Sigmoid colon (tissue), 7 donors: ENCODE data around the gene ATXN1. TPM values are rescaled to one million over a fixed set of nuclear protein-coding genes. Genes with fewer than 3 reads are reported as not detected.
A peak's percentile ranks its signal among the peaks of the same experiment; 100 is the strongest.

Experiments used
- DNase-seq: peaks from one replicate; pipeline ENCODE4 v3.0.0-alpha.2; 2019
- H3K27ac ChIP-seq, 4 donors: fragments of 200-600 bp; sonication (generic); one replicate each; pipeline ENCODE4 v1.5.1; 2016 to 2019; ENCODE audit warnings: mild to moderate bottlenecking in 1 of 4
- H3K27me3 ChIP-seq, 3 donors: fragments of 200-600 bp; sonication (generic); one replicate each; pipeline ENCODE4 v1.5.1; 2019; ENCODE audit warnings: mild to moderate bottlenecking in 1 of 3
- H3K36me3 ChIP-seq, 4 donors: fragments of 200-600 bp; sonication (generic); one replicate each; pipeline ENCODE4 v1.5.1; 2016 to 2019
- H3K4me1 ChIP-seq, 4 donors: fragments of 200-600 bp; sonication (generic); one replicate each; pipeline ENCODE4 v1.5.1; 2017 to 2019
- H3K4me3 ChIP-seq, 4 donors: fragments of 200-600 bp; sonication (generic); one replicate each; pipeline ENCODE4 v1.5.1; 2017 to 2019; ENCODE audit warnings: mild to moderate bottlenecking in 2 of 4, moderate library complexity in 1 of 4
- H3K9me3 ChIP-seq, 4 donors: fragments of 200-600 bp in 3 of 4; sonication (generic) in 3 of 4; one replicate each; pipeline versions ENCODE4 v1.5.1 to v1.6.1; 2013 to 2019
- EP300 ChIP-seq, 4 donors: sonication (generic); formaldehyde crosslinking; IDR thresholded peaks; one replicate each; pipeline ENCODE4 v1.6.1; 2017; ENCODE audit warnings: antibody characterized with exemption in 4 of 4
- POLR2A ChIP-seq, 2 donors: fragments of 450-650 bp; IDR thresholded peaks; one replicate each; pipeline ENCODE4 v1.6.1; 2016; ENCODE audit warnings: antibody characterized with exemption in 2 of 2, mild to moderate bottlenecking in 2 of 2, moderate library complexity in 2 of 2
- POLR2AphosphoS5 ChIP-seq, 4 donors: sonication (generic); formaldehyde crosslinking; IDR thresholded peaks; one replicate each; pipeline ENCODE4 v1.6.1; 2017; ENCODE audit warnings: antibody characterized with exemption in 4 of 4
- WGBS, 2 donors: extraction: QIAGEN DNeasy Blood & Tissue Kit; methylation state at CpG; one replicate each; pipeline ENCODE4 v1.1.7; 2013; 5-methylcytosine and 5-hydroxymethylcytosine counted together
- intact Hi-C: fragments of 100-400 bp; cut with DNase I; formaldehyde crosslinking; loops from one replicate; pipeline ENCODE4 v1.15.1; 2023
- polyA plus RNA-seq, 3 donors: library from polyadenylated mRNA; stranded (reverse); fragments of 200-250 nt; gene quantifications; one replicate each; pipeline ENCODE4 v1.2.3, GENCODE V29; 2013
- total RNA-seq, 4 donors: library from RNA; depleted of rRNA; stranded (reverse); fragments of >200 nt; gene quantifications; one replicate each; pipeline ENCODE4 v1.1.0, GENCODE V29; 2016
- TF ChIP-seq, protein P1 (sequence below), 4 experiments: fragments of 450-650 bp in 3 of 4; fragments of 200-600 bp in 1 of 4; IDR thresholded peaks; one replicate each; pipeline ENCODE4 v1.5.1; 2016 to 2019; ENCODE audit warnings: antibody characterized with exemption in 4 of 4, mild to moderate bottlenecking in 3 of 4, moderate library complexity in 2 of 4
- donor health status: healthy with polysubstance abuse.
- donor health status: Bipolar disorder and iron deficiency.
- donor health status: healthy.

The ATXN1 gene
- total and polyA plus RNA-seq, 7 donors: 4.8 to 95.3 (median 37.7) TPM

DNA sequence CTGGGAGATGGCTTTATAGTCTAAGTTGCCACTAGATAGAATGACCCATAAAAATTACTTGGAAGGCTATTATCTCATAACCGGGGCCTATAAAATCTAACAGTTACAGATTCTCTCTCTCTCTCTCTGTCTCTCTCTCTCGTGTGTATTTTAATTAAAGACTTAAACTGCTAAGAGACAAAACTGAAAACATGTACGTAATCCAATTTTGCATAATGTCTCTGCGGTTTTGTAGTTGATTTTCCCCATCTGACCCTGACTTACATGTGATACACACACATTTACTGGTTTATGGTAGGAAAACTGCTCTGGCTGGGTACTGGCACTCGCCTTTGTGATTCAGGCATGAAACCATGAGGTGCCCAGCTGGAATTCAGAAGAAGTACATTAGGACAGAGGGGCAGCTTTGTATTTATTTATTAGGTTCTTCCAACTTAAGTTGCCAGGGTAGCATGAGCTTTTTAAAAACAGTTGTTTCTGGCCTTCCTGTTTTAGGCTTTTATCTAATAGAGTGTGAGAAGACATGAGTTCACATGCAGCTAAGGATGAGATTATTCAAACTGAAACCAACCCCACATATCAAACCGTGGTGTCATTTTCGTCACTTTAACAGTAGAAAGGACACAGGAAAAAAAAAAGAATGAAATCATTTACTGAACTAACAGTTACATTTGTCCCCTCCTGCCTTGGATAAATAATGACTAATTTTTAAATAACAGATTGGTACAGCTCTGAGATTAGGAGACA lies 340.4 kb downstream of the ATXN1 start:
- Histone ChIP-seq H3K36me3 (no peaks in the 10 kb centered on the region), H3K27ac (peak overlapping the region in 2 of 4 donors; percentile 41 to 67), H3K9me3 (no peaks in the 10 kb centered on the region), H3K4me3 (no peak overlapping the region), H3K27me3 (no peaks in the 10 kb centered on the region), H3K4me1 (peaks cover 0 to 30% (median 23%) of the 10 kb centered on the region in 4 donors)
- intact Hi-C loops: no loop called here
- no peak for TF ChIP-seq POLR2AphosphoS5 (IDR thresholded peaks at IDR 0.05)
- TF ChIP-seq, protein P1, sequence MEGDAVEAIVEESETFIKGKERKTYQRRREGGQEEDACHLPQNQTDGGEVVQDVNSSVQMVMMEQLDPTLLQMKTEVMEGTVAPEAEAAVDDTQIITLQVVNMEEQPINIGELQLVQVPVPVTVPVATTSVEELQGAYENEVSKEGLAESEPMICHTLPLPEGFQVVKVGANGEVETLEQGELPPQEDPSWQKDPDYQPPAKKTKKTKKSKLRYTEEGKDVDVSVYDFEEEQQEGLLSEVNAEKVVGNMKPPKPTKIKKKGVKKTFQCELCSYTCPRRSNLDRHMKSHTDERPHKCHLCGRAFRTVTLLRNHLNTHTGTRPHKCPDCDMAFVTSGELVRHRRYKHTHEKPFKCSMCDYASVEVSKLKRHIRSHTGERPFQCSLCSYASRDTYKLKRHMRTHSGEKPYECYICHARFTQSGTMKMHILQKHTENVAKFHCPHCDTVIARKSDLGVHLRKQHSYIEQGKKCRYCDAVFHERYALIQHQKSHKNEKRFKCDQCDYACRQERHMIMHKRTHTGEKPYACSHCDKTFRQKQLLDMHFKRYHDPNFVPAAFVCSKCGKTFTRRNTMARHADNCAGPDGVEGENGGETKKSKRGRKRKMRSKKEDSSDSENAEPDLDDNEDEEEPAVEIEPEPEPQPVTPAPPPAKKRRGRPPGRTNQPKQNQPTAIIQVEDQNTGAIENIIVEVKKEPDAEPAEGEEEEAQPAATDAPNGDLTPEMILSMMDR (IDR thresholded peaks at IDR 0.05): no peak
- WGBS, 2 donors: 9 to 34% methylated on average over 7 of the region's 7 CpGs
- DNase-seq: no peak

DNA sequence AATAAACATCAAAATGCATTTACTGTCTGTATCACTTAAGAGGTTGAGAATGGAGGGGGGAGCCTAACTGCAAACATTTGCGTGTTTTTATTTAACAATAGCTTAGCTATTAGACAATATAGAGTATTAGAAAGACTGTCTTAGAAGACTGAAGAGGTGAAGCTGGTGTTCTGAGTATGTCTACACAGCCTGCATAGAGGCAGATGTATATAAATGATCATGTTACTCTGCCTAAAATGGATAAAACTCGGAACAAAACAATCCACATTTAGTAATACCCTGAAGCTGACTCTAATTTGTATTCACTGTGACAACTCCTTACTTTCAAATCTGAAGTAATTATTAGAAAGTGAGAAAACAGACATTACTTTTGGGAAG lies 340.9 kb downstream of the ATXN1 start:
- TF ChIP-seq POLR2A (IDR thresholded peaks at IDR 0.05) (no peak), POLR2AphosphoS5 (IDR thresholded peaks at IDR 0.05) (no peak), EP300 (IDR thresholded peaks at IDR 0.05) (no peak)
- TF ChIP-seq, protein P1 (IDR thresholded peaks at IDR 0.05): no peak
- peak overlapping the region in 2 of 4 donors; percentile 41 to 67 for H3K27ac ChIP-seq
- no peaks in the 10 kb centered on the region for H3K27me3 ChIP-seq
- H3K9me3 ChIP-seq: no peaks in the 10 kb centered on the region
- DNase-seq: no peak
- intact Hi-C loops: no loop called here
- H3K36me3 ChIP-seq: no peaks in the 10 kb centered on the region
- WGBS, 2 donors: 38 to 64% methylated on average over 2 of the region's 2 CpGs
- no peak overlapping the region for H3K4me3 ChIP-seq
- H3K4me1 ChIP-seq: peaks cover 0 to 30% (median 23%) of the 10 kb centered on the region in 4 donors

DNA sequence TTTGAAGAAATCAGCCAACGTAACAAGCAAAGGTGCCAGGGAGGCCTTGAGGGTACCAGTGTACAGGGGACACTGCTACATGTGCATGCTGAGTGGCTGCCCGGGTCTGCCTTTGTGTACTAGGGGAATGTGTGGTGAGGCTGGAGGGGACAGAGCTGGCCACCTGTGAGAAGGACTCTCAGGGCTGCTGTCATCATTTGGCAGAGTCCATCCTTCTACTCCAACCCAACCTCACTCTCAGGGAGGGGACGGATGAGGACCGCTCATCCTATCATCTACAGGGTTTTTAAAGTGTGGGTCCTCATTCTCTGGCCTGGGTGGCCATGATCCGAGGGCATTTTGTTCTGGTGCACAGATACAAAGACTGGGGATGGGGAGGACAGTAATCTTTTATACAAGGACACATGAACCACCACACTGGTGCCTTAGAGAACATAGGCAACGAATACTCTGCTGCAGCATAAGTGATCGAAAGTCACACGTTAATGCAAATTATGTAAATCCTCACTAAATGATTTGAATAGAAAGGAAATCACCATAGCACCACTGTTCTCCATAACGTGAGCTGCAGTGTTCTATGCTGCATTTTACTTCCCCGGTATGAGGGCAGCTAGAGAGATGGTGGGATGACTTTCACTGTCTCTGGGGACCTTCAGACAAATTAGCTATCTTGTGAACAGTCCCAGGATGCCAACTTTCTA lies 341.5 kb downstream of the ATXN1 start:
- Histone ChIP-seq H3K27me3 (no peaks in the 10 kb centered on the region), H3K4me1 (peaks cover 0 to 30% (median 23%) of the 10 kb centered on the region in 4 donors), H3K4me3 (no peak overlapping the region), H3K27ac (peak overlapping the region in 1 of 4 donors; percentile 41), H3K9me3 (no peaks in the 10 kb centered on the region), H3K36me3 (no peaks in the 10 kb centered on the region)
- intact Hi-C loops: no loop called here
- DNase-seq: no peak
- 86 to 94% methylated on average over 10 of the region's 10 CpGs for WGBS, 2 donors
- TF ChIP-seq, protein P1 (IDR thresholded peaks at IDR 0.05): no peak
- TF ChIP-seq EP300 (IDR thresholded peaks at IDR 0.05): no peak
- no peak for TF ChIP-seq POLR2A (IDR thresholded peaks at IDR 0.05)
- no peak for TF ChIP-seq POLR2AphosphoS5 (IDR thresholded peaks at IDR 0.05)

GRCh38 chr6:16418151-16418550 lies 343.1 kb downstream of the ATXN1 start:
- no peaks in the 10 kb centered on the region for H3K36me3 ChIP-seq
- H3K4me1 ChIP-seq: peaks cover 0 to 40% (median 23%) of the 10 kb centered on the region in 4 donors
- 72 to 76% methylated on average over 2 of the region's 2 CpGs for WGBS, 2 donors
- H3K4me3 ChIP-seq: no peak overlapping the region
- H3K9me3 ChIP-seq: no peaks in the 10 kb centered on the region
- DNase-seq: no peak
- H3K27me3 ChIP-seq: no peaks in the 10 kb centered on the region
- intact Hi-C loops: no loop called here
- TF ChIP-seq POLR2AphosphoS5 (IDR thresholded peaks at IDR 0.05) (no peak), EP300 (IDR thresholded peaks at IDR 0.05) (no peak), POLR2A (IDR thresholded peaks at IDR 0.05) (no peak)
- TF ChIP-seq, protein P1 (IDR thresholded peaks at IDR 0.05): no peak
- no peak overlapping the region for H3K27ac ChIP-seq
